NCI-H1436 (cell line): ENCODE data around the gene PFDN6.

ENCODE experiments used
- DNase-seq: peaks from one replicate; lab custom pipeline; 2025; lab: John Stamatoyannopoulos, UW

The PFDN6 gene

GRCh38 chr6:33317419-33317668 is 27.9 kb downstream of the PFDN6 start:
- DNase-seq: peak; percentile 79

GRCh38 chr6:33317669-33318425 is 28.4 kb downstream of the PFDN6 start, which contains the start of gene ZBTB22:
Gene ZBTB22, minus strand, starts transcription at chr6:33317744. Its CDS starts 828 bp downstream, at chr6:33316916.
- DNase-seq: peak; percentile 98

- DNase-seq: no peak
These were observed 29.1 kb downstream of the PFDN6 start for GRCh38 chr6:33318426-33319073.

GRCh38 chr6:33319939-33320314 is 30.5 kb downstream of the PFDN6 start:
- no peak for DNase-seq

- no peak for DNase-seq
These were observed 31.1 kb downstream of the PFDN6 start for GRCh38 chr6:33320315-33321181.

- no peak for DNase-seq
These were observed 31.8 kb downstream of the PFDN6 start for GRCh38 chr6:33321227-33321626.

GRCh38 chr6:33323623-33323948 is 34.2 kb downstream of the PFDN6 start:
- no peak for DNase-seq

GRCh38 chr6:33324125-33324524 is 34.7 kb downstream of the PFDN6 start:
- DNase-seq: no peak

GRCh38 chr6:33329058-33329457 is 39.7 kb downstream of the PFDN6 start:
- DNase-seq: no peak

GRCh38 chr6:33330736-33331135 is 41.3 kb downstream of the PFDN6 start:
- no peak for DNase-seq

GRCh38 chr6:33333666-33334065 is 44.3 kb downstream of the PFDN6 start:
- DNase-seq: no peak

- no peak for DNase-seq
These were observed 46.5 kb downstream of the PFDN6 start for GRCh38 chr6:33335916-33336315.

GRCh38 chr6:33336495-33336894 is 47.1 kb downstream of the PFDN6 start:
- DNase-seq: no peak

- no peak for DNase-seq
These were observed 49.8 kb downstream of the PFDN6 start for GRCh38 chr6:33339193-33339592.
